SJSA1 (cell line): Measurements from ENCODE around the gene RFX3. TPM values are rescaled to one million over a fixed set of nuclear protein-coding genes. Genes with fewer than 3 reads are reported as not detected.

Experiments used
- DNase-seq, 2 experiments: peaks; one replicate each; pipeline ENCODE4 v3.0.0-alpha.2; 2015 to 2020; ENCODE audit warnings: low spot score in 2 of 2, low read depth in 1 of 2
- H3K27ac ChIP-seq: fragments of 250-450 bp; sonication (Bioruptor Pico); 2 replicates; pipeline ENCODE4 v1.5.1; 2020; ENCODE audit warnings: mild to moderate bottlenecking, moderate library complexity
- H3K27me3 ChIP-seq: fragments of 250-450 bp; sonication (Bioruptor Pico); replicated peaks from 2 replicates; pipeline ENCODE4 v1.5.1; 2020; ENCODE audit warnings: mild to moderate bottlenecking, moderate library complexity
- H3K36me3 ChIP-seq: fragments of 250-450 bp; sonication (Bioruptor Pico); 2 replicates; pipeline ENCODE4 v1.5.1; 2020; ENCODE audit warnings: mild to moderate bottlenecking
- H3K4me1 ChIP-seq: fragments of 250-450 bp; sonication (Bioruptor Pico); replicated peaks from 2 replicates; pipeline ENCODE4 v1.6.1; 2021; ENCODE audit warnings: mild to moderate bottlenecking
- H3K4me3 ChIP-seq: fragments of 250-450 bp; sonication (Bioruptor Pico); 2 replicates; pipeline ENCODE4 v1.5.1; 2020; ENCODE audit warnings: mild to moderate bottlenecking
- H3K9me3 ChIP-seq: fragments of 250-450 bp; sonication (Bioruptor Pico); replicated peaks from 2 replicates; pipeline ENCODE4 v1.5.1; 2020; ENCODE audit warnings: mild to moderate bottlenecking
- total RNA-seq: library from RNA; depleted of rRNA; stranded (reverse); fragments of >200 nt; shearing (Covaris generic); gene quantifications from 2 replicates; pipeline ENCODE4 v1.2.3, GENCODE V29; 2014

RFX3 gene
- total RNA-seq, 1 experiment from 2014 or later: 0.32 TPM

DNA sequence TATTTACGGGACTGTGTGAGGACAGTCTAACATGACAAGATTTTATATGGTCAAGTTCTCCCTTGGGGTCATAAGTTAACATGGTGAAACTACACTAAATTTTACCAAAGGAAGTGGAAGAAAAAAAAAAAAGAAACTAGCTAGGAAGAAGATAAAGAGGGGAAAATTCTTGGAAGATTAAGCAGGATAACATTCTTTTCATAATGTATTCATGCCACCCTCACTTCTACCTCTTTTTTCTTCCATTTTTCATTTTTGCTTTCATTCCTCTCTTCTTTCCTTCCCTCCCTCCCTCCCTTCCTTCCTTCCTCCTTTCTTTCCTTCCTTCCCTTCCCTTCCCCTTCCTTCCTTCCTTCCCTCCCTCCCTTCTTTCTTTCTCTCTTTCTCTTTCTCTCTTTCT is 254.6 kb downstream of the RFX3 start:
- no peak overlapping the region for H3K27ac ChIP-seq
- H3K36me3 ChIP-seq: no peaks in the 10 kb centered on the region
- no peak for DNase-seq
- no peaks in the 10 kb centered on the region for H3K4me1 ChIP-seq
- H3K27me3 ChIP-seq: no peaks in the 10 kb centered on the region
- no peaks in the 10 kb centered on the region for H3K9me3 ChIP-seq
- H3K4me3 ChIP-seq: no peak overlapping the region

- no peak overlapping the region for H3K27ac ChIP-seq
- no peaks in the 10 kb centered on the region for H3K9me3 ChIP-seq
- no peaks in the 10 kb centered on the region for H3K36me3 ChIP-seq
- no peak for DNase-seq
- H3K4me3 ChIP-seq: no peak overlapping the region
- no peaks in the 10 kb centered on the region for H3K27me3 ChIP-seq
- no peaks in the 10 kb centered on the region for H3K4me1 ChIP-seq
Measured at GRCh38 chr9:3268223-3268622, 257.6 kb downstream of the RFX3 start.

DNA sequence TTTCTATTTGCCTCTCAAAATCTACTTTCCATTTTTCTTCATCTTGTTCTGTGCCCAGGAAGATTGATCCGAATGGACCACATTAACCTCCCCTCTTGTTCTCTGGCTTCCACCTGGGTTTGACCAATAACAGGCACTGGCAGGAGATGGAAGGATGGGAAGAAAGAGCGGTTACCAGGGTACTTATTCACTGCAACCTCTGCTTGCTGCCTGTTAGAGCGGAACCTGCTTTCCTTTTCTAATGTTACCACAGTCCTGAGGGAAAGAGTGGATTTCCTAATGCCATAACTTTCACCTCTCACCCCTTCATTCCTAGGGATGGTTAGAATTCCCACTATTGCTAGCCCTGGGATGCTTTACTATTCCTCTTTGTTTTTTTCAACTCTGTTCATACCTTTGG is 262.1 kb downstream of the RFX3 start:
- no peak for DNase-seq
- Histone ChIP-seq H3K9me3 (no peaks in the 10 kb centered on the region), H3K4me1 (no peaks in the 10 kb centered on the region), H3K27me3 (no peaks in the 10 kb centered on the region), H3K4me3 (no peak overlapping the region), H3K36me3 (no peaks in the 10 kb centered on the region), H3K27ac (no peak overlapping the region)

DNA sequence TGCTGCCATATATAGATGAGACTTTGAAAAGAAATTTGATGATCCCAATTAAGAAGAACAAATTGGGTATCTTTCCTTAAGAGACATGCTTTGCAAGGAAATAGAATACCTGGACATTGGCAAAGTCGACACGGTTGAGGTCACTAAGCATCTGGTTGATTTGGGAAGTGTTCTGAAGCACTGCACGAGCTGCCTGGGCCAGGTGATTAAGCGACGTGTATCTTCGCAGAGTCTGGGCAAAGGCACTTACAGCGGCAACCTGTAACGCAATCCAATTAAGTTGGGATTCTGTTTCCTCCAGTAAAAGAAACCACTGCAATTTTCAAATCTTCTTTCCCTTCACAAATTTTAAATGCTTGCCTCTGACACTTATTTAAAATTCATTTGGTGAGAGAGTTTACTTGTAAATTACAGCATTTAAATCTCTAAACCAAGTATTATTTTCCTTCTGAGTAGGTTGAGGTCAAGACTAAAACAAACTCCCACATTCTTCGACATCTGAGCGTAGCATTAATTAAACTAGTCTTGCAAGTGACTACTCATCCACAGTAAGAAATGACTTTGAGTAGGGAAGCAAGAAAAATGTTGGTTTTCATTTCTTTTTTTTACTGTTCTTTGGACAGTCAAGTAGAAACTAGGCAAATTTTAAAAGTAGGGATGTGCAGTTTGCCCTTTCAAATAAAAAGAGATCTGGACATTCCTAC is 262.8 kb downstream of the RFX3 start:
- Histone ChIP-seq H3K27ac (no peak overlapping the region), H3K4me3 (no peak overlapping the region), H3K4me1 (no peaks in the 10 kb centered on the region), H3K9me3 (no peaks in the 10 kb centered on the region), H3K36me3 (no peaks in the 10 kb centered on the region), H3K27me3 (no peaks in the 10 kb centered on the region)
- no peak for DNase-seq

- Histone ChIP-seq H3K27ac (no peak overlapping the region), H3K9me3 (no peaks in the 10 kb centered on the region), H3K36me3 (no peaks in the 10 kb centered on the region), H3K4me3 (no peak overlapping the region), H3K27me3 (no peaks in the 10 kb centered on the region), H3K4me1 (no peaks in the 10 kb centered on the region)
- no peak for DNase-seq
Measured at GRCh38 chr9:3261484-3261883, 264.3 kb downstream of the RFX3 start.

GRCh38 chr9:3256571-3257330 is 269.1 kb downstream of the RFX3 start:
- H3K27me3 ChIP-seq: no peaks in the 10 kb centered on the region
- no peaks in the 10 kb centered on the region for H3K36me3 ChIP-seq
- no peaks in the 10 kb centered on the region for H3K4me1 ChIP-seq
- no peaks in the 10 kb centered on the region for H3K9me3 ChIP-seq
- no peak overlapping the region for H3K27ac ChIP-seq
- no peak for DNase-seq
- no peak overlapping the region for H3K4me3 ChIP-seq

DNA sequence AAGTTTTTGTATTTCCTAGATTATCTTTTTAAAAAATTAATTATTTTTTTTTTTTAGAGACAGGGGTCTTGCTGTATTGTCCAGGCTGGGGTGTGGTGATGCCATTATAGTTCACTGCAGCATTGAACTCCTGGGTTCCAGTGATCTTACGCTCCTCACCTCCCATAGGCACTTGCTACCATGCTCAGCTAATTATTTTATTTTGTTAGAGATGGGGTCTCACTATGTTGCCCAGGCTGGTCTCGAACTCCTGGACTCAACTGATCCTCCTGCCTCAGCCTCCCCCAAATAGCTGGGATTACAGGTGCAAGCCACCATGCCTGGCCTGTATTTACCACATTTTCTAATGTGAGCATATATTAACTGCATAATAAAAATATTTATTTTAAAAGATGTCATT is 274.5 kb downstream of the RFX3 start:
- Histone ChIP-seq H3K36me3 (no peaks in the 10 kb centered on the region), H3K27me3 (no peaks in the 10 kb centered on the region), H3K27ac (no peak overlapping the region), H3K9me3 (no peaks in the 10 kb centered on the region), H3K4me3 (no peak overlapping the region), H3K4me1 (no peaks in the 10 kb centered on the region)
- no peak for DNase-seq

GRCh38 chr9:3250741-3251140 is 275.1 kb downstream of the RFX3 start:
- no peaks in the 10 kb centered on the region for H3K9me3 ChIP-seq
- H3K27me3 ChIP-seq: no peaks in the 10 kb centered on the region
- no peak overlapping the region for H3K27ac ChIP-seq
- H3K36me3 ChIP-seq: no peaks in the 10 kb centered on the region
- DNase-seq: no peak
- H3K4me3 ChIP-seq: no peak overlapping the region
- H3K4me1 ChIP-seq: no peaks in the 10 kb centered on the region

DNA sequence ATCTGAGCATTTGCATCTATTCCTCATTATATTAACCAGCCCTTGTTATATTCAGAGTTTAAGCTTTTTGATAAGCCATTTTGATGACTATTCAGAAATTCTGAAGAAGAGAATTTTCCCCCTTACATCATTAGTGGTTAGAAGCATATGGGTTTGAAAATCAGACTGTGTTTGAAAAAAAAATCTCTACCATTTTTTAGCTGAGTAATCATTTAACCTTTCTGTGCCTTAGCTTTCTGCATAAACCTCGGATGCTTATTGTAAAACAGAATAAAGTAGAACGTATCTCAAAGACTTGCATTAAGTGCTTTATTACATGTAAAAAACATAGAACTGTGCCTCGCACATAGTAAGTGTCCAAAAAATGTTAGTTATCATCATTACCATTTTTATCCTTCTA is 278.6 kb downstream of the RFX3 start:
- H3K36me3 ChIP-seq: no peaks in the 10 kb centered on the region
- no peaks in the 10 kb centered on the region for H3K27me3 ChIP-seq
- no peak overlapping the region for H3K4me3 ChIP-seq
- no peaks in the 10 kb centered on the region for H3K4me1 ChIP-seq
- no peaks in the 10 kb centered on the region for H3K9me3 ChIP-seq
- H3K27ac ChIP-seq: no peak overlapping the region
- DNase-seq: no peak

- Histone ChIP-seq H3K9me3 (no peaks in the 10 kb centered on the region), H3K27me3 (no peaks in the 10 kb centered on the region), H3K4me1 (no peaks in the 10 kb centered on the region), H3K27ac (no peak overlapping the region), H3K4me3 (no peak overlapping the region), H3K36me3 (no peaks in the 10 kb centered on the region)
- DNase-seq: no peak
Measured at GRCh38 chr9:3246241-3246640, 279.6 kb downstream of the RFX3 start.

DNA sequence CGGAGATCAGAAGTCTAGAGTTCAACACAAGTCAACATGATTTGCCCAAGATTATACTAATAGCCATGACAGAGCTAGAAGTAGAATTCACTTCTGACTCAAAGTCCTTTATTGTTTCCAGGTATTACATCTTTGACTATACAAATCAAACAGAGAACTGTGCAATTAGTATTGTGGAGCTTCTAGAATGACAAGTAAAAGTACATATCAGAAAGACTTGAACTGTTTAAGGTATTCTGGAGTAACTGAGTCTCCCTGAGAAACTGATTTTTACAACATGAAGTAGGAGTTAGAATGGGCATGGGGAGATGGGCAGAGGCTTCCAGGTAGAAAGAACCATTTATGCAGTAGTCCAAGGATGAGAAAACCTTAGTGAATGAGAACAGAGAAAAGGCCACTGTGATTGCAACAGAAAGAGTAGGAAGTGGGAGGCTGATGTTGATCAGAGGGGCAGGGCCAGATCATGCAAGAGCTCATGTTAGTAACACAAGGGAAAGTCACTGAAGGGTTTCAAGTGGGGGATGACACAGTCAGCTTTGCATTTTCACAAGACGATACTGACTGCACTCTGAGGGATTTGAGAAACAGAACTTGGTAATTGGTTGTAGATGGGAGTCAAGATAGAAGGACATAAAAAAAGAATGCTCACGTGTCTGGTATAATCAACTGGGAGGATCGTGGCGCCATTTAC is 280.7 kb downstream of the RFX3 start:
- Histone ChIP-seq H3K4me1 (no peaks in the 10 kb centered on the region), H3K9me3 (no peaks in the 10 kb centered on the region), H3K27ac (no peak overlapping the region), H3K27me3 (no peaks in the 10 kb centered on the region), H3K4me3 (no peak overlapping the region), H3K36me3 (no peaks in the 10 kb centered on the region)
- no peak for DNase-seq

GRCh38 chr9:3243683-3244082 is 282.1 kb downstream of the RFX3 start:
- H3K27ac ChIP-seq: no peak overlapping the region
- no peaks in the 10 kb centered on the region for H3K9me3 ChIP-seq
- H3K4me1 ChIP-seq: no peaks in the 10 kb centered on the region
- H3K27me3 ChIP-seq: no peaks in the 10 kb centered on the region
- no peak for DNase-seq
- H3K36me3 ChIP-seq: no peaks in the 10 kb centered on the region
- no peak overlapping the region for H3K4me3 ChIP-seq

GRCh38 chr9:3241290-3241689 is 284.5 kb downstream of the RFX3 start:
- H3K4me1 ChIP-seq: no peaks in the 10 kb centered on the region
- no peaks in the 10 kb centered on the region for H3K27me3 ChIP-seq
- no peak for DNase-seq
- no peak overlapping the region for H3K4me3 ChIP-seq
- no peak overlapping the region for H3K27ac ChIP-seq
- no peaks in the 10 kb centered on the region for H3K9me3 ChIP-seq
- H3K36me3 ChIP-seq: no peaks in the 10 kb centered on the region

DNA sequence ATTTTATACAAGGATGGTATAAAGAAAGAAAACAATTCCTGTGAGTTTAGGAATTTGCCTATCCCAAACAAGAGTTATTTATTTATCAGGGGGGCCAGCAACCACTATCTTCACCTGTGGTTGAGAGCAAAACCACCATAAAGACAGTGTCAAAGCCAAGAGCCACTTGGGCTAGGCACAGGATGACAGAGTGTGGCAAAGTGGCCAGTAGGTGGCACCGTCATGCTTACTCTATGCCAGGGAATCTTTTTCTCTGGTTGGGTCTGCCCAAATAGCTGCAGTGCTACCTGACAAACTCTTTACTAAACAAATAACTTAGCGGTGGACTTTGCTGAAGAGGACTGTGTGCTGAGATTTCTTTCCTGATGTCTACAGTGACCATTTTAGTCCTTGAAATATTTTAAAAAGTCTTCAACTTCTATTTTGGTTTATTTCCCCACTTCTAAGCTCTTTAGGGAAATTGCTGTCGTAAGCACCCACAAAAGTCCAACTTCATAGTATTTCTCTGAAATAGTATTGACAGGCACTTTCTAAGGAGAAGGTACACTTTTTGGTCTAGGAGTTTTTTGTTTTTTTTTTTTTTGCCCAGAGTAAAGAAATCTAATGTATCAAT is 285.0 kb downstream of the RFX3 start:
- Histone ChIP-seq H3K27me3 (no peaks in the 10 kb centered on the region), H3K27ac (no peak overlapping the region), H3K4me1 (no peaks in the 10 kb centered on the region), H3K4me3 (no peak overlapping the region), H3K9me3 (no peaks in the 10 kb centered on the region), H3K36me3 (no peaks in the 10 kb centered on the region)
- DNase-seq: peak; percentile 12 to 38
